ENCODE results near the gene MAOB.

MAOB gene

DNA sequence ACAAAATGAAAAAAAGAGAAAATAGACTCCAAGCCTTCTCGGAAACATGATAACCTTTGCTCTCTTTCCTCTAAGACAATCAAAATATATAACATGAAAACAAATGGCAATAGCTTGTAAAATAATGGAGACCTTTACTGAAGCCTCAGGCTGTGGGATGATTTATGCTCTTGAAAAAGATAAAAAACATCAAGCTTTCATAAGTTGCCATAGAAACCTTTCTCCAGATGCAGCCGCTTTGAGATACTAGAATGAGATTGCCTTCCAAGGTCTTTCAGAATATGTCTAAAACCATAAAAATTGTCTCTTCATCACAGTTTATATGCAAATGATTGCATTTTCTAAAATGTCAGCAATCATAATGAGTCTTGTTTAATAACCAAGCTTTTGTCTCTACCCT, 31.6 kb downstream of the MAOB start:
- no peak for DNase-seq
- H3K27ac Mint-ChIP-seq, result no peak overlapping the region
- TF ChIP-seq, protein P1, sequence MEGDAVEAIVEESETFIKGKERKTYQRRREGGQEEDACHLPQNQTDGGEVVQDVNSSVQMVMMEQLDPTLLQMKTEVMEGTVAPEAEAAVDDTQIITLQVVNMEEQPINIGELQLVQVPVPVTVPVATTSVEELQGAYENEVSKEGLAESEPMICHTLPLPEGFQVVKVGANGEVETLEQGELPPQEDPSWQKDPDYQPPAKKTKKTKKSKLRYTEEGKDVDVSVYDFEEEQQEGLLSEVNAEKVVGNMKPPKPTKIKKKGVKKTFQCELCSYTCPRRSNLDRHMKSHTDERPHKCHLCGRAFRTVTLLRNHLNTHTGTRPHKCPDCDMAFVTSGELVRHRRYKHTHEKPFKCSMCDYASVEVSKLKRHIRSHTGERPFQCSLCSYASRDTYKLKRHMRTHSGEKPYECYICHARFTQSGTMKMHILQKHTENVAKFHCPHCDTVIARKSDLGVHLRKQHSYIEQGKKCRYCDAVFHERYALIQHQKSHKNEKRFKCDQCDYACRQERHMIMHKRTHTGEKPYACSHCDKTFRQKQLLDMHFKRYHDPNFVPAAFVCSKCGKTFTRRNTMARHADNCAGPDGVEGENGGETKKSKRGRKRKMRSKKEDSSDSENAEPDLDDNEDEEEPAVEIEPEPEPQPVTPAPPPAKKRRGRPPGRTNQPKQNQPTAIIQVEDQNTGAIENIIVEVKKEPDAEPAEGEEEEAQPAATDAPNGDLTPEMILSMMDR (IDR thresholded peaks at IDR 0.05), result no peak
- H3K4me1 Mint-ChIP-seq, result no peaks in the 10 kb centered on the region
- H3K4me3 Mint-ChIP-seq, result no peak overlapping the region
- H3K27me3 Mint-ChIP-seq (ENCODE audit: low read depth, poor library complexity), result no peaks in the 10 kb centered on the region
- no peaks in the 10 kb centered on the region for H3K36me3 Mint-ChIP-seq (ENCODE audit: low read depth)
- H3K9me3 Mint-ChIP-seq, result peaks cover 23% of the 10 kb centered on the region

DNA sequence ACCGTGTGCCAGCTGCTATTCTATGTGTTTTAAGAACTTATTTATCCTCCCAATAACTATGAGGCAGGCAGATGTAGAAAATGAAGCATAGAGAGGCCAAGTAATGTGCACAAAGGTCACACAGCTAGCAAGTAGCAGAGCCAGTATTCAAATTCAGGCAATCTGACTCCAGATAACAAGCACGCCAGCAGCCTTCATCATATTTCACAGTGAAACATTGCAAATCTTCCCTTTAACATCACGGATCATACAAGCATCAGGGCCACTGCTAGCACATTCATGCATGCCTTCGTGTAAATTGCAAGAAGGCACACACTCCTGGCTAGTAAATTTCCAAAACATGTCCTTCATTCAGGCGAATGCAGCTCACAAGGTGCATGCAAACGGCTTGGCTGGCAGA, 33.1 kb downstream of the MAOB start:
- no peaks in the 10 kb centered on the region for H3K4me1 Mint-ChIP-seq
- DNase-seq, result no peak

DNA sequence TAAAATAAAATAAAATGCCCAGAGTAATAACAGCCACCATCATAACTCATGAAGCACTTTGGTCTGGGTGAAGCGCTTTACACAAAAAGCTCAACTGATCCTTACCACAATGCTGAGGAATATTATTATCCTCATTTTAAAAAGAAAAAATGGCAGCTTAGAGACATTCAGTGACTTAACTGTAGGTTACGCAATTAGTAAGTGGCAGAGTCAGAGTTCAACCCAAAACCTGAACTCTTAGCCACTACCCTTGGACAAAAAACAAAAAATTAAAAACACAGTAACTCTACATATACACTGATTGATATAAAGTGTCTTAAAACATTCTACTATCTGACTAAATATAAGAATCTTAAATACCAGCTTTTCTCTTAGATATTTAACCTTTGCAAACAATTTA, 34.9 kb downstream of the MAOB start:
- H3K27me3 Mint-ChIP-seq (ENCODE audit: low read depth, poor library complexity), result no peaks in the 10 kb centered on the region
- H3K36me3 Mint-ChIP-seq (ENCODE audit: low read depth), result no peaks in the 10 kb centered on the region
- peaks cover 16% of the 10 kb centered on the region for H3K9me3 Mint-ChIP-seq
- H3K4me3 Mint-ChIP-seq, result no peak overlapping the region
- TF ChIP-seq, protein P1 (IDR thresholded peaks at IDR 0.05), result no peak
- no peak for DNase-seq
- H3K27ac Mint-ChIP-seq, result no peak overlapping the region
- H3K4me1 Mint-ChIP-seq, result no peaks in the 10 kb centered on the region

More for the DNA sequence above, 33.1 kb downstream of the MAOB start:
- Mint-ChIP-seq H3K27me3 (ENCODE audit: low read depth, poor library complexity) (no peaks in the 10 kb centered on the region), H3K27ac (no peak overlapping the region), H3K36me3 (ENCODE audit: low read depth) (no peaks in the 10 kb centered on the region), H3K9me3 (peaks cover 22% of the 10 kb centered on the region), H3K4me3 (no peak overlapping the region)
- TF ChIP-seq, protein P1 (IDR thresholded peaks at IDR 0.05), result no peak

DNA sequence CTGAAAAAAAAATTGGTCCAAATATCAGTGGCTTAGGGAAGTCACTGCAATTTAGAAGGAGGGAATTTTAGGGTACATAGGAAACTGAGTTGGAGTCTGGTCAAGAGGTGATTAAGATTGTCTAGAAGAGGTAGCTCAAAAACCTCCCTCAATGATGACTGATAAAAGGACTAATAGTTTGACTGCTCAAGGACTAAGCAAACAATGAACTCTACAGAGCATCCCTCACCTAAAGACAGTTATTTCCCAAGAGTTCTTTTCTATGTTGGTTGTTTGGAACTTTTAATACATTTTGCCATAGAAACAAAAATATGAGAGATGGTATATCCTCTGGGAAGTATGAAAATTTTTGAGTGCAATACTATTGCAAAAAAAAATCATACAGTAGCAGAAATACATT, 35.7 kb downstream of the MAOB start:
- peaks cover 21% of the 10 kb centered on the region for H3K9me3 Mint-ChIP-seq
- H3K4me1 Mint-ChIP-seq, result no peaks in the 10 kb centered on the region
- no peak overlapping the region for H3K27ac Mint-ChIP-seq
- no peak overlapping the region for H3K4me3 Mint-ChIP-seq
- TF ChIP-seq, protein P1 (IDR thresholded peaks at IDR 0.05), result no peak
- H3K36me3 Mint-ChIP-seq (ENCODE audit: low read depth), result no peaks in the 10 kb centered on the region
- DNase-seq, result no peak
- no peaks in the 10 kb centered on the region for H3K27me3 Mint-ChIP-seq (ENCODE audit: low read depth, poor library complexity)

DNA sequence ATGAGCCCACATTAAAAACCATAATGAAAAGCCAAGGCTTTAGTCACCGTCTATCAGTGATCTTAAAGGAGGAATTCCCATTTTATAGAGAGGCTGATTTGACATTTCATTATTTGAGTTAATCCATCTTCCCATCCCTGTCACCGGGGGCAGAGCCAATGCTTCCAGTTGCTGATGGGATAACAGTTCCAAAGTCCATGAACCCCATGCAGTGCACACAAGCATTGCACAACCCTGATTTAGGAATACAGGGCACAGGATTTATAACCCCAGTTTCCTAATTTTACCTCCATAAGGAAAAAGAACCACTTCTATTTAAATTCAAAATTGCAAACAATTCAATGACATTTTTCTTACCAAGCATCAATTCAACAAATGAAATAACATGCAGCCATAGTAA, 36.5 kb downstream of the MAOB start:
- Mint-ChIP-seq H3K36me3 (ENCODE audit: low read depth) (no peaks in the 10 kb centered on the region), H3K27ac (no peak overlapping the region), H3K4me1 (no peaks in the 10 kb centered on the region), H3K27me3 (ENCODE audit: low read depth, poor library complexity) (no peaks in the 10 kb centered on the region), H3K9me3 (peaks cover 25% of the 10 kb centered on the region), H3K4me3 (no peak overlapping the region)
- no peak for DNase-seq
- TF ChIP-seq, protein P1 (IDR thresholded peaks at IDR 0.05), result no peak

- Mint-ChIP-seq H3K27ac (no peak overlapping the region), H3K36me3 (ENCODE audit: low read depth) (no peaks in the 10 kb centered on the region), H3K27me3 (ENCODE audit: low read depth, poor library complexity) (no peaks in the 10 kb centered on the region), H3K4me3 (no peak overlapping the region), H3K4me1 (no peaks in the 10 kb centered on the region), H3K9me3 (peaks cover 30% of the 10 kb centered on the region)
- TF ChIP-seq, protein P1 (IDR thresholded peaks at IDR 0.05), result no peak
- DNase-seq, result no peak
Observed at GRCh38 chrX:43840265-43840664, 42.0 kb downstream of the MAOB start.

Measured in nephron progenitor cell (in vitro differentiated cells).